ENCODE data around the gene MTTP.

Gene MTTP

DNA sequence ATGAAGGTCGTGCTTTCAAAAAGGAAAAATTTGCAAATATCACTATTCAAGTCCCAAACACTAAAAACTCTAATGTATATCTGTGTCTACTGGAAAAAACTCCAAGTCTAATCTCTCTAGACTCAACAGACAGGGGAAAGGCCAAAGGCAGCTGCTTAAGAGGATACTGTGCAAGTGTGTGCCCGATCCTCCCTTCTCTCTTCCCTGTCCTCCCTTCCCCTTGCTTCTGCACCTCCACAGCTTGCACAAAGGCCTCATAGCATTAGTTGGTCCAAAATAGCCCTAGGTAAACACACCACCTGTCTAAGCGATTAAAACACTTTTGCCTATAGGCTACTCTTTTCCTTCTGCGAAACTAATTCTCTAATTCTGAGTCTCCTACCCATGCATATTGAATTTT is 72.4 kb downstream of the MTTP start:
- TF ChIP-seq, protein P1, sequence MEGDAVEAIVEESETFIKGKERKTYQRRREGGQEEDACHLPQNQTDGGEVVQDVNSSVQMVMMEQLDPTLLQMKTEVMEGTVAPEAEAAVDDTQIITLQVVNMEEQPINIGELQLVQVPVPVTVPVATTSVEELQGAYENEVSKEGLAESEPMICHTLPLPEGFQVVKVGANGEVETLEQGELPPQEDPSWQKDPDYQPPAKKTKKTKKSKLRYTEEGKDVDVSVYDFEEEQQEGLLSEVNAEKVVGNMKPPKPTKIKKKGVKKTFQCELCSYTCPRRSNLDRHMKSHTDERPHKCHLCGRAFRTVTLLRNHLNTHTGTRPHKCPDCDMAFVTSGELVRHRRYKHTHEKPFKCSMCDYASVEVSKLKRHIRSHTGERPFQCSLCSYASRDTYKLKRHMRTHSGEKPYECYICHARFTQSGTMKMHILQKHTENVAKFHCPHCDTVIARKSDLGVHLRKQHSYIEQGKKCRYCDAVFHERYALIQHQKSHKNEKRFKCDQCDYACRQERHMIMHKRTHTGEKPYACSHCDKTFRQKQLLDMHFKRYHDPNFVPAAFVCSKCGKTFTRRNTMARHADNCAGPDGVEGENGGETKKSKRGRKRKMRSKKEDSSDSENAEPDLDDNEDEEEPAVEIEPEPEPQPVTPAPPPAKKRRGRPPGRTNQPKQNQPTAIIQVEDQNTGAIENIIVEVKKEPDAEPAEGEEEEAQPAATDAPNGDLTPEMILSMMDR (IDR thresholded peaks at IDR 0.05; ENCODE audit: low read depth, low read length), result no peak
- Histone ChIP-seq H3K36me3 (no peaks in the 10 kb centered on the region), H3K27me3 (0 out of 2 replicates have a peak, but pooled peaks cover under 1% of the 10 kb centered on the region), H3K9me3 (no peaks in the 10 kb centered on the region), H3K4me3 (ENCODE audit: low read depth, low read length) (no peak overlapping the region), H3K4me1 (no peaks in the 10 kb centered on the region)
- no peak for DNase-seq

DNA sequence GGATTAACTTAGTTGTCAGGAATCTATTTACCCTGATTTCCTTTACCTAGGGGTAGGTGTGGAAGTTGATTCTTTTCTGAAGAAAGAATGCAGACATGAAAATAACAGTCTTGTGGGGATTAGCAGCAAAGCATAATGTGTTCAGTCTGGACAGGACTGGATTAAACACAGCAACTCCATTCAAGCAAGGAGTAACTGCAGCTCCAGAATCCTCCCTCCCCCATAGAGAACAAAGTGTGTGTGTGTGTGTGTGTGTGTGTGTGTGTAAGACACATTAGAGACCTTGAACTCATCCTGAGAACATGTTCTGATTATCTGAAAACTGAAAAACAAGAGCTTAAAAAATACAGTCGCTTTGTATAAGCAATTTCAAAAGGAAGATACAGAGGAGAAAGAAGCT is 73.7 kb downstream of the MTTP start:
- Histone ChIP-seq H3K9me3 (no peaks in the 10 kb centered on the region), H3K36me3 (no peaks in the 10 kb centered on the region), H3K27me3 (no peaks in the 10 kb centered on the region), H3K4me1 (no peaks in the 10 kb centered on the region), H3K4me3 (ENCODE audit: low read depth, low read length) (no peak overlapping the region)
- TF ChIP-seq, protein P1 (IDR thresholded peaks at IDR 0.05; ENCODE audit: low read depth, low read length), result no peak
- no peak for DNase-seq

DNA sequence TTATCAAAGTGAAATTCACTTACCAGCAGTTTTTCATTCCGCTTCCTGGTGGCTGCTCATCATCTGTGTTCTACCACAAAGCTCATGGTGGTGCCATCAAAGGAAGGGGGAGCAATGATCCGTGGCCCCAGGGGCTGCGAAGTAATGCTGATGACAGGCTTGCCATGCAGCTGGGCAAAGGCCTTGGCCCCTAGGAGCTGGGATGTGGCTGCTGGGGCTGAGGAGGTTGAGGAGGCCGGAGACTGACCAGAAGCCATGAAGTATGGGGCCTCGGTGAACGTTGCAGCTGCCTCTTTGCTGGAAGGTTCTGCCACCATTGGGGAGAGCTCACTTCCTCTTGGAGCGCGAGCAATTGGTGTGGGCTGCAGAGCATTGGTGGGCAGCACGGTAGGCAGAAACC is 74.6 kb downstream of the MTTP start:
- Histone ChIP-seq H3K4me3 (ENCODE audit: low read depth, low read length) (no peak overlapping the region), H3K27me3 (no peaks in the 10 kb centered on the region), H3K4me1 (no peaks in the 10 kb centered on the region), H3K36me3 (no peaks in the 10 kb centered on the region), H3K9me3 (no peaks in the 10 kb centered on the region)
- no peak for DNase-seq
- TF ChIP-seq, protein P1 (IDR thresholded peaks at IDR 0.05; ENCODE audit: low read depth, low read length), result no peak

DNA sequence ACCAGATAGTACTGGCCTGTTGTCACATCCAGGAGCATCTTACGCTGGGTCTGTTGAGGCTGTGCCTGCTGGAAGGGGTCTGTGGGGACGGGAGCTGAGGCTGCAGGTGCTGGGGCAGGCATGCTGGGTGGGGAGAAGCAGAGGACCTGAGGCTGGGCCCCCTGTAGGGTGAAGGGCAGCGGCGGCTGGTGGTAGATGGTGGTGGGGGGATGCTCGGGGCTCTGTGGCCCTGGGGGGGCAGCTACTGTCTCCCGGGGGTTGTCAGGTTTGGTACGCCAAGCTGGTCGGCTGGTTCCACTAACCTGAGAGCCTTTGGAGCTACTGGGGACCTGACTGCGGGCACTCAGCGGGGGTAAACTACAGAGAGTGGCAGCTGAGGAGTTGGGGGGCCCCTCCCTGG is 75.2 kb downstream of the MTTP start:
- H3K4me3 ChIP-seq (ENCODE audit: low read depth, low read length), result no peak overlapping the region
- no peaks in the 10 kb centered on the region for H3K4me1 ChIP-seq
- no peaks in the 10 kb centered on the region for H3K9me3 ChIP-seq
- H3K36me3 ChIP-seq, result no peaks in the 10 kb centered on the region
- no peaks in the 10 kb centered on the region for H3K27me3 ChIP-seq
- TF ChIP-seq, protein P1 (IDR thresholded peaks at IDR 0.05; ENCODE audit: low read depth, low read length), result no peak
- no peak for DNase-seq

DNA sequence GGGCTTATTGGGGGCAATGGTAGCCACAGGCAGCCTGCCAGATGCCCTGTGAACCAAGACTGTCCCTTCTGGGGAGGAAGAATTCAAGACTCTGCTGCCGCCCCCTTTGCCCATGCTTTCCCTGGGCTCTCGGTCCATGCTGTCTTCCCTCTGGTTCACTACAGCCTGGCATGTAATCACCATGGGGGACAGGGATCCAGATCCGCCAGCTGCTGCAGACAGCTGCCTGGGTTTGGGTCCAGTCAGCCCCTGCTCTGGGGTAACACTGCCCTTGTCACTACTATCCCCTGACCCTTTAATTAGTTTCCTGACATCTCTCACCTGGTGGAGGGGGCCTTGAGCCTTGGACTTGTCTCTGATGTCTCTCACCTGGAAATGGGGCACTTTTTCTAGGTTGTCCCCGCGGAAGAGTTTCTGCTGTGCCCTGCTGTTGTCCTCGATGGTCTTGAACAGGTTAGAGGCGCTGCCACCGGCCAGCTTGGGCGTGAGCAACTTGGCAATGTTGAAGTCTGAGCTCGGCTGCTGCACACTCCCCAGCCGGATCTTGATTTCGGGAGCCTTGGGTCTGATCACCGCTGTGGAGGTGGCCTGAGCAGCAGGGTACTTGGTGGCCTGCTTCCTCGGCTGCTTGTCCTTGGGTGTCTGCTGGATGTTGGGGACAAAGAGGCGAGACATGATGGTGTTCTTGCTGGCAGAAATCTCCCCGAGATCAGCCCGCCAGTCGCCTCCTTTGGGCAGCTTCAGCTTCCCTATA is 76.6 kb downstream of the MTTP start:
- Histone ChIP-seq H3K4me3 (ENCODE audit: low read depth, low read length) (no peak overlapping the region), H3K36me3 (no peaks in the 10 kb centered on the region), H3K4me1 (no peaks in the 10 kb centered on the region), H3K9me3 (no peaks in the 10 kb centered on the region), H3K27me3 (no peaks in the 10 kb centered on the region)
- TF ChIP-seq, protein P1 (IDR thresholded peaks at IDR 0.05; ENCODE audit: low read depth, low read length), result no peak
- DNase-seq, result no peak

DNA sequence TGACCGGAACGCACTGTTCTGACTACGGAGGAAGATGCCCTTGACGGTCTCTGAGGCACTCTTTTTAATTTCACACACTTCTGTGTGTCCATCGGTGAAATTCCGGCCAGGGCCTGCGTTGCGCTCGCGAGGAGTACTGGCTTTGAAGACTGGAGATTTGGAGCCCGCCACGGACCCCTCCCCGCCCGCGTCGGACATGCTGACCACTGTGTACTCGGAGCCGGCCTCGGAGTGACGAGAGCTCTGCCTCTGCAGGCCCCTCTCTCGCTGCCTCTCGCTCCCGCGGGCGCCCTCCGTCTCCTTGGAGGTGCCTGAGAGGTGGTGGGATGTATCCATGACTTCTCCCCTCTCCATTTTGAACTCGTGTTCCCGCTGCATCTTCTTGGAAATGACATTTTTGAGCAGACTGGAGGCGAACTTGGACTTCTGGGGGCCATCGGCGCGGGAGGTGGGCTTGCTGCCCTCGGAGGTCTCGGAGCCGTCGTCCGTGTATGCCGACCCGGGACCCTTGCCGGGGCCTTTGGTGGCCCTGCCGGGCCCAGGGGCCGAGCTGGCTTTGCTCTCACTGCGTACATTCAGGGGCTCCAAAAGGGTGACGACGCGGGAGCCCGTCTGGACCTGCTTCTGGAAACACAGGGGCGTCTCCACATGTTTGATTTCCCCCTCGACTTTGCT is 77.3 kb downstream of the MTTP start:
- TF ChIP-seq, protein P1 (IDR thresholded peaks at IDR 0.05; ENCODE audit: low read depth, low read length), result no peak
- Histone ChIP-seq H3K4me1 (no peaks in the 10 kb centered on the region), H3K27me3 (no peaks in the 10 kb centered on the region), H3K36me3 (no peaks in the 10 kb centered on the region), H3K4me3 (ENCODE audit: low read depth, low read length) (no peak overlapping the region), H3K9me3 (no peaks in the 10 kb centered on the region)
- DNase-seq, result no peak
